A673 (cell line): ENCODE measurements around the gene GNG11. TPM values are rescaled to one million over a fixed set of nuclear protein-coding genes. Genes with fewer than 3 reads are reported as not detected.

Source experiments
- BruUV-seq: library from RNA; stranded (reverse); fragments of 400-500 nt; replicated peaks from 2 replicates; lab custom pipeline; 2021; lab: Mats Ljungman, UMichigan
- CTCF ChIA-PET: fragments of 300-600 bp; sonication (Branson Sonifier 250); formaldehyde crosslinking; loops from one replicate; lab custom pipeline; 2022; ENCODE audit warnings: antibody characterized with exemption; lab: Charles Lee
- POLR2A ChIA-PET: fragments of 300-600 bp; sonication (Branson Sonifier 250); formaldehyde crosslinking; loops from one replicate; lab custom pipeline; 2022; ENCODE audit warnings: antibody characterized with exemption; ENCODE audit not compliant: low non-redundant PET; lab: Charles Lee
- DNase-seq: peaks from one replicate; pipeline ENCODE4 v3.0.0-alpha.2; 2015; ENCODE audit warnings: low spot score
- H3K27ac ChIP-seq: fragments of 200-600 bp; sonication (generic); 2 replicates; pipeline ENCODE4 v1.5.1; 2016; ENCODE audit warnings: mixed run types, low read depth, mild to moderate bottlenecking, mixed read lengths, antibody characterized with exemption, low read length; ENCODE audit not compliant: poor library complexity, severe bottlenecking
- H3K27me3 ChIP-seq: fragments of 200-600 bp; sonication (generic); replicated peaks from 2 replicates; pipeline ENCODE4 v1.6.1; 2017; ENCODE audit warnings: mixed run types, low read depth, mild to moderate bottlenecking, mixed read lengths, antibody characterized with exemption, low read length; ENCODE audit not compliant: insufficient read depth, poor library complexity
- H3K36me3 ChIP-seq: fragments of 200-600 bp; sonication (generic); 2 replicates; pipeline ENCODE4 v1.6.1; 2016; ENCODE audit warnings: mixed run types, mild to moderate bottlenecking, mixed read lengths, antibody characterized with exemption, low read length; ENCODE audit not compliant: insufficient read depth, poor library complexity, severe bottlenecking
- H3K4me1 ChIP-seq: fragments of 200-600 bp; sonication (generic); 2 replicates; pipeline ENCODE4 v1.6.1; 2017; ENCODE audit warnings: mixed run types, mild to moderate bottlenecking, mixed read lengths, antibody characterized with exemption, low read length; ENCODE audit not compliant: insufficient read depth, poor library complexity, severe bottlenecking
- H3K4me3 ChIP-seq: fragments of 200-600 bp; sonication (generic); 2 replicates; pipeline ENCODE4 v1.5.1; 2016; ENCODE audit warnings: low read depth, mixed run types, mild to moderate bottlenecking, mixed read lengths, low read length; ENCODE audit not compliant: poor library complexity, severe bottlenecking
- H3K9me3 ChIP-seq: fragments of 200-600 bp; sonication (generic); 2 replicates; pipeline ENCODE4 v1.6.1; 2016; ENCODE audit warnings: mixed run types, low read depth, mild to moderate bottlenecking, mixed read lengths, antibody characterized with exemption, low read length; ENCODE audit not compliant: poor library complexity, severe bottlenecking
- EZH2 ChIP-seq: fragments of 200-600 bp; sonication (generic); IDR thresholded peaks from 2 replicates; pipeline ENCODE4 v1.6.1; 2017; ENCODE audit warnings: borderline replicate concordance, low read depth, mild to moderate bottlenecking, mixed read lengths, antibody characterized with exemption, low read length; ENCODE audit not compliant: poor library complexity, severe bottlenecking
- intact Hi-C: fragments of 100-400 bp; cut with micrococcal nuclease; formaldehyde crosslinking; loops from one replicate; pipeline ENCODE4 v1.10.0; 2022; ENCODE audit not compliant: unreplicated experiment
- total RNA-seq: library from RNA; stranded (reverse); gene quantifications from 2 replicates; pipeline ENCODE4 v1.2.3, GENCODE V29; 2021
- TF ChIP-seq, protein P1 (sequence below): fragments of 300-800, 200-600 bp; sonication (generic); conservative IDR thresholded peaks from 2 replicates; pipeline ENCODE4 v1.5.1; 2017; ENCODE audit warnings: low read depth, mild to moderate bottlenecking, antibody characterized with exemption, low read length, moderate library complexity, mixed read lengths

Gene GNG11
- total RNA-seq, 1 experiment from 2014 or later, result 14.3 TPM

GRCh38 chr7:93945756-93946535 is 24.4 kb downstream of the GNG11 start:
- no peak for TF ChIP-seq EZH2
- TF ChIP-seq, protein P1, sequence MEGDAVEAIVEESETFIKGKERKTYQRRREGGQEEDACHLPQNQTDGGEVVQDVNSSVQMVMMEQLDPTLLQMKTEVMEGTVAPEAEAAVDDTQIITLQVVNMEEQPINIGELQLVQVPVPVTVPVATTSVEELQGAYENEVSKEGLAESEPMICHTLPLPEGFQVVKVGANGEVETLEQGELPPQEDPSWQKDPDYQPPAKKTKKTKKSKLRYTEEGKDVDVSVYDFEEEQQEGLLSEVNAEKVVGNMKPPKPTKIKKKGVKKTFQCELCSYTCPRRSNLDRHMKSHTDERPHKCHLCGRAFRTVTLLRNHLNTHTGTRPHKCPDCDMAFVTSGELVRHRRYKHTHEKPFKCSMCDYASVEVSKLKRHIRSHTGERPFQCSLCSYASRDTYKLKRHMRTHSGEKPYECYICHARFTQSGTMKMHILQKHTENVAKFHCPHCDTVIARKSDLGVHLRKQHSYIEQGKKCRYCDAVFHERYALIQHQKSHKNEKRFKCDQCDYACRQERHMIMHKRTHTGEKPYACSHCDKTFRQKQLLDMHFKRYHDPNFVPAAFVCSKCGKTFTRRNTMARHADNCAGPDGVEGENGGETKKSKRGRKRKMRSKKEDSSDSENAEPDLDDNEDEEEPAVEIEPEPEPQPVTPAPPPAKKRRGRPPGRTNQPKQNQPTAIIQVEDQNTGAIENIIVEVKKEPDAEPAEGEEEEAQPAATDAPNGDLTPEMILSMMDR, result no peak
- no TSS peak for BruUV-seq
- H3K27me3 ChIP-seq, result no peaks in the 10 kb centered on the region
- H3K9me3 ChIP-seq, result no peaks in the 10 kb centered on the region
- intact Hi-C loops, result no loop called here
- H3K4me1 ChIP-seq, result no peaks in the 10 kb centered on the region
- ChIA-PET POLR2A (no interaction called here), CTCF (no interaction called here)
- no peaks in the 10 kb centered on the region for H3K36me3 ChIP-seq
- DNase-seq, result no peak
- H3K4me3 ChIP-seq, result no peak overlapping the region
- H3K27ac ChIP-seq, result no peak overlapping the region

DNA sequence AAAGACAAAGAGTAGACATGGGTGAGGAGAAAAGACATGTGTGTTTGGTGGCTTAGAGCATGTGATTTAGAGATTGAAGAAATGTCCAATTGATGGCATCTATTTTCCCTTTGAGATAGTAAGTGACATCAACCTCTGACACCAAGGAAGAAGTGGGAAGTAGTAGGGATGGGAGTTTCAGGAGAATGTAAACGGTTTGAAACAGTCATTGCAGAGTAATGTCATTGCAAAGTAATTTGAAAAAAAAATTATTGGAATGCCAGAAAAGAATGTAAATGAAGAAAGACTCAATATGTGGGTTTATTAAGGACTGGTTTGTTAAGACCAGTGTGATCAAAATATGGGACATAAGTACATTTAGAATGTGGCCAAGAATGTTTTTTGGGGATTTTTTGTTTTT is 26.6 kb downstream of the GNG11 start:
- intact Hi-C loops, result no loop called here
- H3K27ac ChIP-seq, result no peak overlapping the region

GRCh38 chr7:93948873-93949272 is 27.3 kb downstream of the GNG11 start:
- Histone ChIP-seq H3K27me3 (no peaks in the 10 kb centered on the region), H3K4me1 (no peaks in the 10 kb centered on the region), H3K36me3 (no peaks in the 10 kb centered on the region), H3K4me3 (no peak overlapping the region), H3K9me3 (no peaks in the 10 kb centered on the region), H3K27ac (no peak overlapping the region)
- POLR2A ChIA-PET, result no interaction called here
- intact Hi-C loops, result no loop called here
- CTCF ChIA-PET, result no interaction called here
- no TSS peak for BruUV-seq
- TF ChIP-seq EZH2, result no peak
- TF ChIP-seq, protein P1, result no peak
- no peak for DNase-seq

More for the DNA sequence above, 26.6 kb downstream of the GNG11 start:
- ChIA-PET CTCF (no interaction called here), POLR2A (no interaction called here)
- no peak for DNase-seq
- BruUV-seq, result no TSS peak
- Histone ChIP-seq H3K36me3 (no peaks in the 10 kb centered on the region), H3K4me3 (no peak overlapping the region), H3K9me3 (no peaks in the 10 kb centered on the region), H3K4me1 (no peaks in the 10 kb centered on the region), H3K27me3 (no peaks in the 10 kb centered on the region)
- TF ChIP-seq EZH2, result no peak
- TF ChIP-seq, protein P1, result no peak
